Measurements from ENCODE around the gene KCNK6. TPM values are rescaled to one million over a fixed set of nuclear protein-coding genes. Genes with fewer than 3 reads are reported as not detected.
A peak's percentile ranks its signal among the peaks of the same experiment; 100 is the strongest.

Gene KCNK6
- total RNA-seq, 1 donor from 2014 or later = 0.92 TPM

GRCh38 chr19:38329651-38330050 lies 10.0 kb downstream of the KCNK6 start:
- no peak for DNase-seq (ENCODE audit: low spot score)
- H3K9me3 ChIP-seq (ENCODE audit: low read depth) = no peaks in the 10 kb centered on the region
- TF ChIP-seq EZH2 (IDR thresholded peaks at IDR 0.05) (no peak), CTCF (IDR thresholded peaks at IDR 0.05) (no peak), EZH2phosphoT487 (IDR thresholded peaks at IDR 0.05) (no peak)
- no peak overlapping the region for H3K27ac ChIP-seq
- H3F3A ChIP-seq (ENCODE audit: low read depth) = no peaks in the 10 kb centered on the region
- H3K27me3 ChIP-seq = no peaks in the 10 kb centered on the region
- peak overlapping the region; percentile 47 for H3K27ac Mint-ChIP-seq
- no peaks in the 10 kb centered on the region for H3K36me3 Mint-ChIP-seq
- H3K4me3 Mint-ChIP-seq = no peak overlapping the region
- no peak overlapping the region for H2AFZ ChIP-seq (replicated peaks)
- no peaks in the 10 kb centered on the region for H3K4me1 ChIP-seq
- no peaks in the 10 kb centered on the region for H4K20me1 ChIP-seq (ENCODE audit: low read depth)
- H3K9me3 Mint-ChIP-seq = no peaks in the 10 kb centered on the region
- no peaks in the 10 kb centered on the region for H3K79me2 ChIP-seq (ENCODE audit: low read depth)
- no peak overlapping the region for H3K9ac ChIP-seq
- H3K36me3 ChIP-seq = no peaks in the 10 kb centered on the region
- H3K4me1 Mint-ChIP-seq = peaks cover 4% of the 10 kb centered on the region
- H3K4me2 ChIP-seq = no peak overlapping the region
- no peak overlapping the region for H3K4me3 ChIP-seq
- peaks cover 7% of the 10 kb centered on the region for H3K27me3 Mint-ChIP-seq (ENCODE audit: insufficient read depth, low read depth)

GRCh38 chr19:38331728-38332127 lies 12.1 kb downstream of the KCNK6 start:
- H3K27ac Mint-ChIP-seq = no peak overlapping the region
- Histone ChIP-seq H3K27ac (no peak overlapping the region), H3K36me3 (no peaks in the 10 kb centered on the region), H3K9me3 (ENCODE audit: low read depth) (no peaks in the 10 kb centered on the region), H3K4me3 (no peak overlapping the region), H3K9ac (no peak overlapping the region), H4K20me1 (ENCODE audit: low read depth) (no peaks in the 10 kb centered on the region), H3K4me2 (no peak overlapping the region), H3K79me2 (ENCODE audit: low read depth) (no peaks in the 10 kb centered on the region), H2AFZ (replicated peaks) (no peak overlapping the region), H3F3A (ENCODE audit: low read depth) (peaks cover 10% of the 10 kb centered on the region), H3K4me1 (no peaks in the 10 kb centered on the region), H3K27me3 (no peaks in the 10 kb centered on the region)
- peaks cover 5% of the 10 kb centered on the region for H3K27me3 Mint-ChIP-seq (ENCODE audit: insufficient read depth, low read depth)
- H3K4me1 Mint-ChIP-seq = peaks cover 6% of the 10 kb centered on the region
- TF ChIP-seq EZH2phosphoT487 (IDR thresholded peaks at IDR 0.05) (no peak), CTCF (IDR thresholded peaks at IDR 0.05) (no peak), EZH2 (IDR thresholded peaks at IDR 0.05) (no peak)
- no peak overlapping the region for H3K4me3 Mint-ChIP-seq
- no peaks in the 10 kb centered on the region for H3K36me3 Mint-ChIP-seq
- DNase-seq (ENCODE audit: low spot score) = no peak
- no peaks in the 10 kb centered on the region for H3K9me3 Mint-ChIP-seq

GRCh38 chr19:38333245-38333644 lies 13.6 kb downstream of the KCNK6 start:
- no peak overlapping the region for H3K9ac ChIP-seq
- TF ChIP-seq EZH2 (IDR thresholded peaks at IDR 0.05) (no peak), CTCF (IDR thresholded peaks at IDR 0.05) (no peak), EZH2phosphoT487 (IDR thresholded peaks at IDR 0.05) (no peak)
- H3F3A ChIP-seq (ENCODE audit: low read depth) = peaks cover 21% of the 10 kb centered on the region
- no peak overlapping the region for H3K4me2 ChIP-seq
- H3K9me3 ChIP-seq (ENCODE audit: low read depth) = no peaks in the 10 kb centered on the region
- DNase-seq (ENCODE audit: low spot score) = no peak
- H4K20me1 ChIP-seq (ENCODE audit: low read depth) = no peaks in the 10 kb centered on the region
- no peaks in the 10 kb centered on the region for H3K27me3 ChIP-seq
- Mint-ChIP-seq H3K9me3 (no peaks in the 10 kb centered on the region), H3K27me3 (ENCODE audit: insufficient read depth, low read depth) (peaks cover 5% of the 10 kb centered on the region), H3K36me3 (no peaks in the 10 kb centered on the region), H3K4me1 (peaks cover 9% of the 10 kb centered on the region), H3K27ac (no peak overlapping the region), H3K4me3 (no peak overlapping the region)
- H3K36me3 ChIP-seq = no peaks in the 10 kb centered on the region
- no peaks in the 10 kb centered on the region for H3K79me2 ChIP-seq (ENCODE audit: low read depth)
- H3K4me1 ChIP-seq = no peaks in the 10 kb centered on the region
- no peak overlapping the region for H3K27ac ChIP-seq
- no peak overlapping the region for H3K4me3 ChIP-seq
- no peak overlapping the region for H2AFZ ChIP-seq (replicated peaks)

Measured in neural progenitor cell (in vitro differentiated cells).